HG03439 (cell line): Measurements from ENCODE around the gene GCSH.

Source experiments
- ATAC-seq: cut with Tn5 transposase; IDR thresholded peaks from one replicate; pipeline ENCODE4 v1.9.1; 2021; ENCODE audit warnings: mild to moderate bottlenecking, moderate library complexity; ENCODE audit not compliant: unreplicated experiment

Gene GCSH

DNA sequence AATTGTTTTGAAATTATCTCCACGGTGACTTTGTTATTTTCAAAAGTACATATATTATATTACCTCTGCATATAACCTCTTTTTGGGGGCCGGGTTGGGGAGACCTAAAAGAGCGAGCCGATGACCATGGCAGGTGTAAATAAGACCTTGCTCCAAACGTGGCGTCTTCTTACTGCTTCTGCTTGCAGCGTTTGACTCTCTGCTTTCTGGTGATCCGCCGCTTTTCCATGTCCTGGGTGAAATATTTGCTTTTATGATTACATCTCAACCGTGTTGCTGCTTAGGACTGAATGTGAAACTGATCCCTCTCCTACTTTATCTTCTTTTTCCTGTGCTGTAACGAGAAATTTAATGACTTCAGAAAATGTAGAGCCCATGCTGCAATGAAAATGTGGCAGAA, 42.4 kb downstream of the GCSH start:
- no peak for ATAC-seq

DNA sequence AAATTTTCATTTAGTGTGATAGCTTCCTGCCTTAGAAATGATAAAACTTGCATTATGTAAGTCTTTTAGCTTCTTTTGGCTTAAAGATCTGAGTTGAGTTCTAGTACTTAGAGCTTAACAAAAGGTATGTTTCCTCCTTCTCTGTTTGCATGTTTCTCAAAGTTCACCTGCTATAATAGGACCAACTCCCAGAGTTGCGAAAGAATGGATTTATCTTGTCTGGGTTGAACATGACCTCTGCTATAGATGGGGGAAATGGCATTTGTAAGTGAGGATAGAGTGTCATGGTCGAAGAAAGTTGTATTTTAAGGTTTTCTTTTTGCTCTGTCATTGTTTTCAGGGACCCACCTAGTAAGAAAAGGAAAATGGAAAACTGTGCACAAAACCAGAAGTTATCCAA, 53.4 kb downstream of the GCSH start:
- ATAC-seq, result no peak

DNA sequence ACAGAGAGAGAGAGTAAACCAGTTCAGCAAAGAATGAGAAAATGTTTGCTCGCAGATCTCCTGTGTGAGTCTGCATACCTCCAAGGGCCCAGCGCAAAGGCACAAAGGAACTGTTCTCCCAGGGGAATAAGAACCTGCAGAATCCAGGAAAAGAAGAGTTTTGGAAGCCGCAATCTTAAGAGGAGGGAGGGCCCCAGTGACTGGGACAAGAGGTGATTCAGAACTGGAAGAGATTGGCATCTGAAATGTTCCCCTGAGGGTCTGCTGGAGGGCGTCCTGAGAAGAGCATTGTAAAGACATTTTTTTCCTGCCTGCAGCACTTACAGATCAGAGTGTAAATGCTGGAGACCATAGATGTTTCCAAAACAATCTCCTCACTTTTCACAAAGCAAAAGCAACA, 54.5 kb downstream of the GCSH start:
- ATAC-seq, result no peak

DNA sequence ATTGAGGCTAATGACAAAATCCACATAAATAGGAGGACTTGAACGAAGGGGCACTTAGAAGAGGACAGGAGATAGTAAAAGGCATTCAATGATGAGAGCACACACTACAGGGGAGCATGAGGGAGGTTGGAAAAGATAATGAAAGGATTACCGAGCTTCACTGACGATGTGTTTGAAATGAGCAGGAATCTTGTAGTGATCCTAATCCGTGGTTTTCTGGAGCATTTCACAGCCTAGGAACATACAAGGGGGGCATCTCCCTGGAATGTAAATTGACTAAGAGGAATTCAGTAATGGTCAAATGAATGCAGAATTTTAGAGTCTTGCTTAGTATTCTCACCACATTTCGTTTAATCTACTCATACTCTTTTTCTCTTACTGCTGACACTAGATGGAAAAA, 55.4 kb downstream of the GCSH start:
- no peak for ATAC-seq

DNA sequence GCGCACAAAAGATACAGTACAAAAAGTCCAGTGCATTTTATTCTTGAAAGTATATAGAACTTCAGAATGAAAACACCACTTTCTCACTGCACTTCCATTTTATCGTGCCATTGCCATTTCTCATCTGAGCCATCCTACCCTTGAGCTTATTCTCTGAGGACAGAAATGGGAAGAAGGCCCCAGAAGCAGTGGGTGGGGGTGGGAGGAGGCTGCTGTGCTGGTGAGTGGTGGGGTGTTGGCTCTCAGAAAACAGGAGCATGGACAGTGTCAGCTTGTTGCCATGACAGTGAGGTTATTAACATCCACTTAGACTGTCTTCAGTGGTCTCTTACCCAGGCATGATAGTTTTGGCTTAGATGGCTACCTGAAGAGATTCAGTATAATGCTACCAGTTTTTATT, 56.1 kb downstream of the GCSH start:
- no peak for ATAC-seq

DNA sequence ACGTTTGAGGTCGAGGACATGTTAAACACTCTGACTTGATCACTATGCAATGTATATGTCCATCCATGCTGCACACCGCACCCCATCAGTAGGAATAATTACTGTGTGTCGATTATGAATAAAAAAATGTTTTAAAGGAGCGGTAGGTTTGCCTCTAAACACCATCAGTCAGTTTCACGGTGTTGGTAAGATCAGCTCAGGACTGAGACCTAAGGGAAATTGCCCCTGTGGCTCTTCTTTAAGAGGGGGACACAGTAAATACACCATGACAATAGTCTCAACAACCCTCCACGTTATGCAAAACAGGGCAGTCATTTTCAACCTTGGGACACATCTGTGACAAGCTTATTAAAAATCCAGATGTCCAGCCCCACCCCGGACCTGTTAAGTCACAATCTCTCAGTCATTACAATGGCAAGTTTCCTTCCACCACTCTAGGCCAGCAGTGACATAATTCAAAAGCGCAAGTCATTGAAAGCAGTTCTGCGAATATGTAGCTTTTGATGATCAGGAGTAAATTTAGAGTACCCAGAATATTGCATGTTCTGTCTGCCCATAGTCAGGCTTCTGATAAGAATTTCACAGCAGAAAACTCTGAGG, 59.3 kb downstream of the GCSH start:
- ATAC-seq, result no peak

DNA sequence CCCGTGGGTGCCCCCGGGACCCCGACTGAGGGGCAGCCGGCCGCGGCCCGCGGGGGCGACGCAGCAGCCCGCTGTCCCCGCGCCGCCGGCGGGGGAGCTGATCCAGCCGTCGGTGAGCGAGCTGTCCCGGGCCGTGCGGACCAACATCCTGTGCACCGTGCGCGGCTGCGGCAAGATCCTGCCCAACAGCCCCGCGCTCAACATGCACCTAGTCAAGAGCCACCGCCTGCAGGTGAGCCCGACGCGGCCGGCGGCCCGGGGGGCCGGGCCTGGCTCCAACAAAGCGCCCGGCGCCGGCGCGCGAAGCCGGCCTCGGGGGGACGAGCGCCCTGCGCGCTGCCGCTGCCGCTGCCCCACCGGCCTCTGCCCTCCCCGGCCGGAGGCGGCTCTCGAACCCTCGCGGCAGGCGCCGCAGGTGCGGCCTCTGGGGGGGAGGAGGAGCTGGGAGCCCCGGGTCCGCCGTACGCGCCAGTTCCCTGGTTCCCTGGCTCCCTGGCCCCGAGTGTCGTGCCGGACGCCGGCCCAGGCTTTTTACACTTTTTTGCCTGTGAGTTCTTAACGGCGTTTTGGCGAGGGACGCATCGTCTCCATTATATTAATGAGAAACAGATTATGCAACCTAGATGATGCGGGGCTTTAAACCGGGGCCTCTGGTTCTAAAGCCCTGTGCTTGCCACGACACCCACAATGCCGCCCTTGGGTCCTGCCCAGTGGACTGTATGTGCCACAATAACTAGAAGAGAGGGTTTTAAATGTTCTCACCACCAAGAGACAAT, 60.0 kb downstream of the GCSH start:
- ATAC-seq, result peak; percentile 53

DNA sequence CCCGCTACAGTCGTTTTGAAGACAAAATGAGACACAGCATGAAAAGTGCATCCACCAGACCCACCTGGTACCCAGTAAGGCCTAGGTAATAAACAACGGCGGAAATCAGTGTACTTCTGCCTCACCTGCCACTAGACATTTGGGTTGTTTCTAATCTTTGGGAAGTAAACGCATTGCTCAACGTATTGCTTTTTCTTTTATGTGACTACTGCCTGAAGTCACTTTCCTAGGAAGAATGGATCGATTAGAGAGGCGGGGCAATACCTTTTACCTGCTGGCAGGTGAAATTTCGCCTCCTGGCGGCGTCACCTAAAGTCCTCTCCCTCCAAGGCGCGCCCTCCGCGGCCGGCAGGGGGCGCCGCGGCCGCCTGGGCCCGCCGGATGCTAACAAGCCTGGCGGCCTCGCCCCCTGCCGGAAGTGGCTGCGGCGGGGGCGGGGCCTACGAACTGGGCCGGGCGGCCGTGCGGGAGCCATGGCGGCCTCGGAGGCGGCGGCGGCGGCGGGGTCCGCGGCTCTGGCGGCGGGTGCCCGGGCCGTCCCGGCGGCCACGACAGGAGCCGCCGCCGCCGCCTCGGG, 60.7 kb downstream of the GCSH start, which contains the start of gene ATMIN:
Gene ATMIN (plus strand): TSS at position 445 of the 577 bp plus-strand sequence. CDS start 29 bp downstream, at position 474.
- ATAC-seq, result peak; percentile 92
